Panc1 (cell line): ENCODE measurements around the gene LILRB2. TPM values are rescaled to one million over a fixed set of nuclear protein-coding genes. Genes with fewer than 3 reads are reported as not detected.

Source experiments
- ATAC-seq: fragments of 200-7000 bp; cut with Tn5 transposase; 2 replicates; pipeline ENCODE4 v1.9.1; 2020; ENCODE audit warnings: mild to moderate bottlenecking, moderate library complexity
- BruUV-seq: library from RNA; stranded (reverse); fragments of 400-500 nt; replicated peaks from 2 replicates; lab custom pipeline; 2021; lab: Mats Ljungman, UMichigan
- CTCF ChIA-PET: fragments of 300-600 bp; sonication (Branson Sonifier 250); formaldehyde crosslinking; loops from one replicate; lab custom pipeline; 2022; ENCODE audit warnings: antibody characterized with exemption; lab: Charles Lee
- POLR2A ChIA-PET: fragments of 300-600 bp; sonication (Branson Sonifier 250); formaldehyde crosslinking; loops from one replicate; lab custom pipeline; 2022; ENCODE audit warnings: antibody characterized with exemption; lab: Charles Lee
- DNase-seq: peaks from one replicate; pipeline ENCODE4 v3.0.0-alpha.2; 2010; ENCODE audit warnings: low read depth, low spot score
- H3K27ac ChIP-seq: 2 replicates; pipeline ENCODE4 v1.5.1; 2011; ENCODE audit warnings: mild to moderate bottlenecking, low read length, inconsistent platforms
- H3K27me3 ChIP-seq: fragments of 200-500 bp; sonication (Bioruptor generic); 2 replicates; pipeline ENCODE4 v1.6.0; 2014; ENCODE audit warnings: low read length, inconsistent platforms; ENCODE audit not compliant: control insufficient read depth, insufficient read depth
- H3K36me3 ChIP-seq: fragments of 200-500 bp; sonication (Bioruptor generic); 2 replicates; pipeline ENCODE4 v1.5.1; 2014; ENCODE audit warnings: inconsistent platforms, mild to moderate bottlenecking, low read length, moderate library complexity; ENCODE audit not compliant: control insufficient read depth, insufficient read depth
- H3K4me1 ChIP-seq: 2 replicates; pipeline ENCODE4 v1.5.1; 2011; ENCODE audit warnings: inconsistent platforms, mild to moderate bottlenecking, low read length, moderate library complexity; ENCODE audit not compliant: control insufficient read depth, insufficient read depth
- H3K4me3 ChIP-seq, 2 experiments: 2 replicates each; pipeline ENCODE4 v1.5.1; 2011 to 2012; ENCODE audit warnings: low read depth in 2 of 2, low read length in 2 of 2, mild to moderate bottlenecking in 2 of 2, inconsistent platforms in 1 of 2, moderate library complexity in 1 of 2
- H3K9me3 ChIP-seq: fragments of 200-500 bp; sonication (Bioruptor generic); 2 replicates; pipeline ENCODE4 v1.5.1; 2014; ENCODE audit warnings: low read depth, mild to moderate bottlenecking, inconsistent platforms, low read length, moderate library complexity; ENCODE audit not compliant: control insufficient read depth, insufficient read depth
- POLR2AphosphoS5 ChIP-seq: IDR thresholded peaks from 2 replicates; pipeline ENCODE4 v1.6.1; 2012; ENCODE audit warnings: mild to moderate bottlenecking, low read depth, low read length, moderate library complexity
- REST ChIP-seq, 2 experiments: IDR thresholded peaks; 2 replicates each; pipeline ENCODE4 v1.6.1; 2011 to 2012; ENCODE audit warnings: low read depth in 2 of 2, control low read depth in 1 of 2, low read length in 1 of 2, mild to moderate bottlenecking in 1 of 2, moderate library complexity in 1 of 2; ENCODE audit not compliant: insufficient read depth in 1 of 2
- SIN3A ChIP-seq: IDR thresholded peaks from 2 replicates; pipeline ENCODE4 v1.6.1; 2012; ENCODE audit warnings: low read depth, mild to moderate bottlenecking, low read length, moderate library complexity, borderline replicate concordance; ENCODE audit not compliant: insufficient read depth
- TCF7L2 ChIP-seq: IDR thresholded peaks from 2 replicates; pipeline ENCODE4 v1.6.1; 2011; ENCODE audit warnings: mild to moderate bottlenecking, low read depth, low read length, inconsistent platforms
- in situ Hi-C: cut with HindIII; loops from 2 replicates; pipeline ENCODE4 v1.10.0; 2016; ENCODE audit warnings: low sequenced_read_pairs, low pct_unique_long_range_greater_than_20kb
- intact Hi-C: fragments of 100-400 bp; cut with micrococcal nuclease; formaldehyde crosslinking; loops from one replicate; pipeline ENCODE4 v1.10.0; 2022; ENCODE audit not compliant: unreplicated experiment
- total RNA-seq: library from RNA; stranded (reverse); gene quantifications from one replicate; pipeline ENCODE4 v1.2.1, GENCODE V29; 2021; ENCODE audit not compliant: unreplicated experiment
- TF ChIP-seq, protein P1 (sequence below): fragments of 450-650 bp; IDR thresholded peaks from 2 replicates; pipeline ENCODE4 v1.5.1; 2017; ENCODE audit warnings: mild to moderate bottlenecking

The LILRB2 gene
- total RNA-seq, 1 experiment from 2014 or later, result not detected

DNA sequence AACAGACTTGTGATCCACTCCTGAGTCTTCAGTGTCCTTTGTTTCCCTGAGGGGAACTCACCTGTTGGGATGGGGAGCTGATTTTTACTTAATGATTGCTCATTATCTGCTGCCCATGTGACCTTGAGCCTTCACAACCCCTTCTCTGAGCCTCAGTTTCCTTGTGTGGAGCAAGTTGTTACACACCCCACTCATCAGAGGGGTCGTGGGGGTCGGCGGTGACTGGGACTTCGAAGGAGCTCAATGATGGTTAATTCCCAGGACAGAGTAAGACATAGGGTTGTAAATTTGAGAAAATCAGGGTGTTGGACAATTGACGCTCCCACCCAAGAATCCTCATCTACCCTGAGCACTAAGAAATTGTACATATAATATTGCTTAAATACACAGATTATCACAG lies 18.6 kb upstream of the LILRB2 start:
- H3K4me3 ChIP-seq, result no peak overlapping the region
- no peaks in the 10 kb centered on the region for H3K4me1 ChIP-seq
- H3K36me3 ChIP-seq, result no peaks in the 10 kb centered on the region
- ChIA-PET CTCF (interaction anchor here (0.8 kb wide), 1 partner anchor 84 kb away, joined by 4 read pairs; no protein-coding TSS in a partner anchor), POLR2A (no interaction called here)
- H3K9me3 ChIP-seq, result no peaks in the 10 kb centered on the region
- ATAC-seq (no peak), DNase-seq (no peak)
- intact Hi-C loops (loop anchor here (5.0 kb wide), 1 partner anchor 333 kb away; the partner anchor contains the start of gene LILRB1), in situ Hi-C loops (no loop called here)
- H3K27me3 ChIP-seq, result peaks cover 31% of the 10 kb centered on the region
- TF ChIP-seq TCF7L2, result no peak
- TF ChIP-seq REST (IDR thresholded peaks at IDR 0.05; ENCODE audit: insufficient read depth in 1 of 2, low read depth in 2 of 2, low read length in 1 of 2), result no peak
- TF ChIP-seq SIN3A, result no peak
- TF ChIP-seq, protein P1, sequence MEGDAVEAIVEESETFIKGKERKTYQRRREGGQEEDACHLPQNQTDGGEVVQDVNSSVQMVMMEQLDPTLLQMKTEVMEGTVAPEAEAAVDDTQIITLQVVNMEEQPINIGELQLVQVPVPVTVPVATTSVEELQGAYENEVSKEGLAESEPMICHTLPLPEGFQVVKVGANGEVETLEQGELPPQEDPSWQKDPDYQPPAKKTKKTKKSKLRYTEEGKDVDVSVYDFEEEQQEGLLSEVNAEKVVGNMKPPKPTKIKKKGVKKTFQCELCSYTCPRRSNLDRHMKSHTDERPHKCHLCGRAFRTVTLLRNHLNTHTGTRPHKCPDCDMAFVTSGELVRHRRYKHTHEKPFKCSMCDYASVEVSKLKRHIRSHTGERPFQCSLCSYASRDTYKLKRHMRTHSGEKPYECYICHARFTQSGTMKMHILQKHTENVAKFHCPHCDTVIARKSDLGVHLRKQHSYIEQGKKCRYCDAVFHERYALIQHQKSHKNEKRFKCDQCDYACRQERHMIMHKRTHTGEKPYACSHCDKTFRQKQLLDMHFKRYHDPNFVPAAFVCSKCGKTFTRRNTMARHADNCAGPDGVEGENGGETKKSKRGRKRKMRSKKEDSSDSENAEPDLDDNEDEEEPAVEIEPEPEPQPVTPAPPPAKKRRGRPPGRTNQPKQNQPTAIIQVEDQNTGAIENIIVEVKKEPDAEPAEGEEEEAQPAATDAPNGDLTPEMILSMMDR, result no peak
- TF ChIP-seq POLR2AphosphoS5, result no peak
- H3K27ac ChIP-seq, result no peak overlapping the region
- BruUV-seq, result no TSS peak

GRCh38 chr19:54299126-54299498 lies 18.2 kb upstream of the LILRB2 start:
- Histone ChIP-seq H3K27me3 (peaks cover 29% of the 10 kb centered on the region), H3K27ac (no peak overlapping the region), H3K4me3 (no peak overlapping the region), H3K4me1 (no peaks in the 10 kb centered on the region), H3K36me3 (no peaks in the 10 kb centered on the region), H3K9me3 (no peaks in the 10 kb centered on the region)
- BruUV-seq, result no TSS peak
- no peak for TF ChIP-seq REST (IDR thresholded peaks at IDR 0.05; ENCODE audit: insufficient read depth in 1 of 2, low read depth in 2 of 2, low read length in 1 of 2)
- TF ChIP-seq POLR2AphosphoS5, result no peak
- TF ChIP-seq, protein P1, result no peak
- TF ChIP-seq SIN3A, result no peak
- no peak for TF ChIP-seq TCF7L2
- in situ Hi-C loops, result no loop called here
- intact Hi-C loops, result loop anchor here (5.0 kb wide), 1 partner anchor 333 kb away; the partner anchor contains the start of gene LILRB1
- ChIA-PET POLR2A (no interaction called here), CTCF (interaction anchor here (0.8 kb wide), 1 partner anchor 83 kb away, joined by 4 read pairs; no protein-coding TSS in a partner anchor)
- no peak for DNase-seq
- ATAC-seq, result no peak
